HUES64 (cell line): ENCODE measurements around the gene DDIAS.

ENCODE experiments used
- H3K27ac ChIP-seq: 2 replicates; pipeline ENCODE4 v1.7.0; 2013; ENCODE audit warnings: low read depth, low read length, inconsistent platforms
- H3K27me3 ChIP-seq: 2 replicates; pipeline ENCODE4 v1.6.1; 2013; ENCODE audit warnings: mild to moderate bottlenecking, low read length; ENCODE audit not compliant: insufficient read depth
- H3K36me3 ChIP-seq: 2 replicates; pipeline ENCODE4 v1.6.1; 2013; ENCODE audit warnings: mild to moderate bottlenecking, low read length; ENCODE audit not compliant: insufficient read depth
- H3K4me1 ChIP-seq: 2 replicates; pipeline ENCODE4 v1.6.1; 2013; ENCODE audit warnings: mild to moderate bottlenecking, low read length, moderate library complexity; ENCODE audit not compliant: insufficient read depth
- H3K4me3 ChIP-seq: 2 replicates; pipeline ENCODE4 v1.5.1; 2013; ENCODE audit warnings: mild to moderate bottlenecking, low read length, moderate library complexity
- H3K9ac ChIP-seq: 2 replicates; pipeline ENCODE4 v1.6.1; 2013; ENCODE audit warnings: mild to moderate bottlenecking, low read depth, low read length
- H3K9me3 ChIP-seq: 2 replicates; pipeline ENCODE4 v1.6.1; 2013; ENCODE audit warnings: low read depth, low read length; ENCODE audit not compliant: insufficient read depth
- WGBS: fragments of 150-250, 120-280 bp; methylation state at CpG from one replicate; pipeline ENCODE4 v1.1.7; 2013; ENCODE audit warnings: missing lambda C conversion rate; 5-methylcytosine and 5-hydroxymethylcytosine counted together

The DDIAS gene

GRCh38 chr11:82890002-82890341 lies 11.6 kb upstream of the DDIAS start:
- no peaks in the 10 kb centered on the region for H3K4me1 ChIP-seq
- no peak overlapping the region for H3K4me3 ChIP-seq
- no peaks in the 10 kb centered on the region for H3K9me3 ChIP-seq
- no peak overlapping the region; the same call in 1 of the 2 replicates for H3K9ac ChIP-seq
- WGBS: 85% methylated on average over 1 of the region's 1 CpG
- H3K27me3 ChIP-seq: no peaks in the 10 kb centered on the region
- H3K36me3 ChIP-seq: no peaks in the 10 kb centered on the region
- H3K27ac ChIP-seq: no peak overlapping the region

- Histone ChIP-seq H3K36me3 (no peaks in the 10 kb centered on the region), H3K4me3 (no peak overlapping the region), H3K4me1 (no peaks in the 10 kb centered on the region), H3K9ac (no peak overlapping the region), H3K9me3 (no peaks in the 10 kb centered on the region), H3K27me3 (no peaks in the 10 kb centered on the region), H3K27ac (no peak overlapping the region)
Observed at GRCh38 chr11:82890936-82891335, 10.6 kb upstream of the DDIAS start.

GRCh38 chr11:82892611-82893169 lies 8.8 kb upstream of the DDIAS start:
- WGBS: 96% methylated on average over 2 of the region's 2 CpGs
- Histone ChIP-seq H3K4me3 (no peak overlapping the region), H3K9me3 (no peaks in the 10 kb centered on the region), H3K9ac (no peak overlapping the region), H3K4me1 (no peaks in the 10 kb centered on the region), H3K27me3 (no peaks in the 10 kb centered on the region), H3K27ac (no peak overlapping the region), H3K36me3 (no peaks in the 10 kb centered on the region)

- Histone ChIP-seq H3K36me3 (no peaks in the 10 kb centered on the region), H3K9me3 (no peaks in the 10 kb centered on the region), H3K4me3 (no peak overlapping the region), H3K4me1 (peaks cover 7% of the 10 kb centered on the region), H3K9ac (no peak overlapping the region), H3K27ac (no peak overlapping the region), H3K27me3 (no peaks in the 10 kb centered on the region)
Observed at GRCh38 chr11:82895437-82896091, 6.0 kb upstream of the DDIAS start.

- H3K9me3 ChIP-seq: no peaks in the 10 kb centered on the region
- no peaks in the 10 kb centered on the region for H3K27me3 ChIP-seq
- no peaks in the 10 kb centered on the region for H3K36me3 ChIP-seq
- peaks cover 7% of the 10 kb centered on the region for H3K4me1 ChIP-seq
- H3K4me3 ChIP-seq: no peak overlapping the region
- H3K27ac ChIP-seq: no peak overlapping the region
- no peak overlapping the region for H3K9ac ChIP-seq
- 98% methylated on average over 6 of the region's 6 CpGs for WGBS
Observed at GRCh38 chr11:82896183-82896582, 5.4 kb upstream of the DDIAS start.

GRCh38 chr11:82898241-82898640 lies 3.3 kb upstream of the DDIAS start:
- no peak overlapping the region for H3K4me3 ChIP-seq
- no peaks in the 10 kb centered on the region for H3K9me3 ChIP-seq
- no peak overlapping the region for H3K27ac ChIP-seq
- no CpG with 5 or more reads among the region's 1 CpG for WGBS
- no peaks in the 10 kb centered on the region for H3K27me3 ChIP-seq
- no peaks in the 10 kb centered on the region for H3K36me3 ChIP-seq
- H3K4me1 ChIP-seq: peaks cover 12% of the 10 kb centered on the region
- H3K9ac ChIP-seq: no peak overlapping the region

- H3K4me1 ChIP-seq: peaks cover 12% of the 10 kb centered on the region
- H3K4me3 ChIP-seq: peak overlapping the region; percentile 90
- 49% methylated on average over 3 of the region's 3 CpGs for WGBS
- H3K9me3 ChIP-seq: no peaks in the 10 kb centered on the region
- H3K27ac ChIP-seq: no peak overlapping the region
- peak overlapping the region; percentile 82 for H3K9ac ChIP-seq
- no peaks in the 10 kb centered on the region for H3K27me3 ChIP-seq
- H3K36me3 ChIP-seq: no peaks in the 10 kb centered on the region
Observed at GRCh38 chr11:82899186-82899820, 2.2 kb upstream of the DDIAS start.

- H3K27me3 ChIP-seq: no peaks in the 10 kb centered on the region
- peak overlapping the region; percentile 59; the same call in 1 of the 2 replicates for H3K27ac ChIP-seq
- peaks cover 12% of the 10 kb centered on the region for H3K4me1 ChIP-seq
- no peaks in the 10 kb centered on the region for H3K36me3 ChIP-seq
- H3K9me3 ChIP-seq: no peaks in the 10 kb centered on the region
- peak overlapping the region; percentile 82 for H3K9ac ChIP-seq
- H3K4me3 ChIP-seq: peak overlapping the region; percentile 90
- 0% methylated on average over 11 of the region's 11 CpGs for WGBS
Observed at GRCh38 chr11:82899957-82900276, 1.6 kb upstream of the DDIAS start.

- Histone ChIP-seq H3K4me1 (peaks cover 12% of the 10 kb centered on the region), H3K36me3 (no peaks in the 10 kb centered on the region), H3K4me3 (peak within 1 kb of the TSS; percentile 90), H3K27ac (peak within 1 kb of the TSS; percentile 59; the same call in 1 of the 2 replicates), H3K9ac (peak within 1 kb of the TSS; percentile 82), H3K9me3 (no peaks in the 10 kb centered on the region), H3K27me3 (no peaks in the 10 kb centered on the region)
- under 1% methylated on average over 40 of the region's 40 CpGs for WGBS
Observed at GRCh38 chr11:82900277-82901164, 1.0 kb upstream of the DDIAS start, which contains the start of gene PRCP. Gene PRCP (minus strand): TSS chr11:82900430. CDS start chr11:82900402, 28 bp downstream.

- Histone ChIP-seq H3K4me3 (peak overlapping the region; percentile 90), H3K4me1 (peaks cover 19% of the 10 kb centered on the region), H3K9ac (peak overlapping the region; percentile 79), H3K9me3 (no peaks in the 10 kb centered on the region), H3K36me3 (no peaks in the 10 kb centered on the region), H3K27ac (peak overlapping the region; percentile 77), H3K27me3 (no peaks in the 10 kb centered on the region)
- under 1% methylated on average over 15 of the region's 15 CpGs for WGBS
Observed at GRCh38 chr11:82901922-82902485, 468 bp downstream of the DDIAS start.

GRCh38 chr11:82902880-82903279 lies 1.3 kb downstream of the DDIAS start:
- no peak overlapping the region for H3K9ac ChIP-seq
- no peak overlapping the region for H3K27ac ChIP-seq
- H3K4me3 ChIP-seq: peak overlapping the region; percentile 90
- H3K27me3 ChIP-seq: no peaks in the 10 kb centered on the region
- peaks cover 21% of the 10 kb centered on the region for H3K4me1 ChIP-seq
- no peaks in the 10 kb centered on the region for H3K9me3 ChIP-seq
- H3K36me3 ChIP-seq: no peaks in the 10 kb centered on the region
- 82% methylated on average over 3 of the region's 3 CpGs for WGBS
